Neural cell (in vitro differentiated cells): ENCODE data around the gene TKTL2.

Source experiments
- EZH2 ChIP-seq: fragments of 200-600, 300-800 bp; shearing (Covaris generic), sonication (generic); IDR thresholded peaks from 2 replicates; pipeline ENCODE4 v1.6.1; 2014; ENCODE audit warnings: antibody characterized with exemption, low read length, borderline replicate concordance, mild to moderate bottlenecking; ENCODE audit not compliant: insufficient read depth, poor library complexity, severe bottlenecking
- MXI1 ChIP-seq: fragments of 450-650 bp; conservative IDR thresholded peaks from 2 replicates; pipeline ENCODE4 v1.6.1; 2014; ENCODE audit warnings: antibody characterized with exemption, mild to moderate bottlenecking; ENCODE audit not compliant: poor library complexity, severe bottlenecking
- POLR2AphosphoS5 ChIP-seq: IDR thresholded peaks from 2 replicates; pipeline ENCODE4 v1.6.1; 2012
- SMC3 ChIP-seq: fragments of 450-650 bp; conservative IDR thresholded peaks from 2 replicates; pipeline ENCODE4 v1.6.1; 2014; ENCODE audit warnings: antibody characterized with exemption, mild to moderate bottlenecking, moderate library complexity; ENCODE audit not compliant: poor library complexity
- TF ChIP-seq, protein P1 (sequence below): fragments of 450-650 bp; IDR thresholded peaks from 2 replicates; pipeline ENCODE4 v1.5.1; 2014; ENCODE audit warnings: antibody characterized with exemption, mild to moderate bottlenecking, moderate library complexity; ENCODE audit not compliant: poor library complexity, severe bottlenecking

DNA sequence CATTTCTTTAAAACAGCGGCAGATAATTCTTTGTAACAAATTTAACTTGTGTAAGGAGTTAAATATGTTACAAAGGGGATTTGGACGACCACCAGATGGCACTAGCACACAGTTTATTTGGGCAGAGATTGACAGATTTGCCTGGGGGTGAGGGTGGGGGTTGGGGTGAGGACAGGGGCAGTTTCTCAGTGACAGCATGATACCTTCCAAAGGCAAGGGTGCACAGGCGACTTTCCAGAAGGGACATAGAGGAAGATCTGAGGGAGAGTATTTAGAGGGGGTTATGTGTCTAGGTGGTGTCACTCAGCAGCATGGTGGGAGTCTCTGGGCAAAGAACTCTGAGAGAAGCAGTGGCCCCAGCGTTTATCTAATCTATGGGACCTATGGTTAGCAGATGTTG, 11.4 kb upstream of the TKTL2 start:
- TF ChIP-seq, protein P1, sequence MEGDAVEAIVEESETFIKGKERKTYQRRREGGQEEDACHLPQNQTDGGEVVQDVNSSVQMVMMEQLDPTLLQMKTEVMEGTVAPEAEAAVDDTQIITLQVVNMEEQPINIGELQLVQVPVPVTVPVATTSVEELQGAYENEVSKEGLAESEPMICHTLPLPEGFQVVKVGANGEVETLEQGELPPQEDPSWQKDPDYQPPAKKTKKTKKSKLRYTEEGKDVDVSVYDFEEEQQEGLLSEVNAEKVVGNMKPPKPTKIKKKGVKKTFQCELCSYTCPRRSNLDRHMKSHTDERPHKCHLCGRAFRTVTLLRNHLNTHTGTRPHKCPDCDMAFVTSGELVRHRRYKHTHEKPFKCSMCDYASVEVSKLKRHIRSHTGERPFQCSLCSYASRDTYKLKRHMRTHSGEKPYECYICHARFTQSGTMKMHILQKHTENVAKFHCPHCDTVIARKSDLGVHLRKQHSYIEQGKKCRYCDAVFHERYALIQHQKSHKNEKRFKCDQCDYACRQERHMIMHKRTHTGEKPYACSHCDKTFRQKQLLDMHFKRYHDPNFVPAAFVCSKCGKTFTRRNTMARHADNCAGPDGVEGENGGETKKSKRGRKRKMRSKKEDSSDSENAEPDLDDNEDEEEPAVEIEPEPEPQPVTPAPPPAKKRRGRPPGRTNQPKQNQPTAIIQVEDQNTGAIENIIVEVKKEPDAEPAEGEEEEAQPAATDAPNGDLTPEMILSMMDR: peak; percentile 70
- TF ChIP-seq EZH2: no peak
- no peak for TF ChIP-seq MXI1
- peak; percentile 77 for TF ChIP-seq SMC3
- TF ChIP-seq POLR2AphosphoS5: no peak
